PC-9 (cell line): Measurements from ENCODE around the gene ATP1B1. TPM values are rescaled to one million over a fixed set of nuclear protein-coding genes. Genes with fewer than 3 reads are reported as not detected.

Source experiments
- BruUV-seq: library from RNA; stranded (reverse); fragments of 400-500 nt; replicated peaks from 2 replicates; lab custom pipeline; 2021; lab: Mats Ljungman, UMichigan
- CTCF ChIA-PET: fragments of 300-600 bp; sonication (Branson Sonifier 250); formaldehyde crosslinking; loops from one replicate; lab custom pipeline; 2022; ENCODE audit warnings: antibody characterized with exemption; lab: Charles Lee
- POLR2A ChIA-PET: fragments of 300-600 bp; sonication (Branson Sonifier 250); formaldehyde crosslinking; loops from one replicate; lab custom pipeline; 2022; ENCODE audit warnings: antibody characterized with exemption; ENCODE audit not compliant: unreplicated experiment; lab: Charles Lee
- DNase-seq, 2 experiments: peaks; one replicate each; pipeline versions ENCODE4 v3.0.0 to v3.0.0-alpha.2; 2015 to 2022; ENCODE audit warnings: mixed read lengths in 1 of 2
- H2AFZ ChIP-seq: fragments of 200-600 bp; sonication (generic); 2 replicates; pipeline ENCODE4 v1.8.1; 2017; ENCODE audit warnings: antibody characterized with exemption
- H3F3A ChIP-seq: fragments of 200-600 bp; sonication (generic); 2 replicates; pipeline ENCODE4 v1.8.1; 2017; ENCODE audit warnings: antibody characterized with exemption, mild to moderate bottlenecking, low read depth; ENCODE audit not compliant: insufficient read depth
- H3K27ac ChIP-seq: fragments of 200-600 bp; sonication (generic); 2 replicates; pipeline ENCODE4 v1.6.1; 2016; ENCODE audit warnings: mixed run types
- H3K27me3 ChIP-seq: fragments of 200-600 bp; sonication (generic); 2 replicates; pipeline ENCODE4 v1.6.1; 2016; ENCODE audit warnings: low read depth, mixed run types; ENCODE audit not compliant: insufficient read depth
- H3K36me3 ChIP-seq: fragments of 200-600 bp; sonication (generic); 2 replicates; pipeline ENCODE4 v1.6.1; 2016; ENCODE audit warnings: low read depth, mixed run types
- H3K4me1 ChIP-seq: fragments of 200-600 bp; sonication (generic); replicated peaks from 2 replicates; pipeline ENCODE4 v1.6.1; 2016; ENCODE audit warnings: mixed run types; ENCODE audit not compliant: insufficient read depth
- H3K4me2 ChIP-seq: fragments of 200-600 bp; sonication (generic); 2 replicates; pipeline ENCODE4 v1.6.1; 2017; ENCODE audit warnings: mixed run types
- H3K4me3 ChIP-seq: fragments of 200-600 bp; sonication (generic); 2 replicates; pipeline ENCODE4 v1.6.1; 2016; ENCODE audit warnings: mixed run types
- H3K79me2 ChIP-seq: fragments of 200-600 bp; sonication (generic); 2 replicates; pipeline ENCODE4 v1.6.1; 2017; ENCODE audit warnings: low read depth, mixed run types
- H3K9me2 ChIP-seq: fragments of 200-600 bp; sonication (generic); 2 replicates; pipeline ENCODE4 v1.8.1; 2017; ENCODE audit warnings: mild to moderate bottlenecking; ENCODE audit not compliant: insufficient read depth
- H3K9me3 ChIP-seq: fragments of 200-600 bp; sonication (generic); 2 replicates; pipeline ENCODE4 v1.8.1; 2016; ENCODE audit warnings: low read depth; ENCODE audit not compliant: insufficient read depth
- H4K20me1 ChIP-seq: fragments of 200-600 bp; sonication (generic); 2 replicates; pipeline ENCODE4 v1.8.1; 2017; ENCODE audit not compliant: insufficient read depth
- CTCF ChIP-seq: fragments of 200-600 bp; sonication (generic); conservative IDR thresholded peaks from 2 replicates; pipeline ENCODE4 v1.6.1; 2017; ENCODE audit warnings: mixed run types, antibody characterized with exemption, mild to moderate bottlenecking, moderate library complexity
- EZH2 ChIP-seq: fragments of 200-600 bp; sonication (generic); IDR thresholded peaks from 2 replicates; pipeline ENCODE4 v1.8.0; 2017; ENCODE audit warnings: antibody characterized with exemption, low read depth
- intact Hi-C: fragments of 100-400 bp; cut with micrococcal nuclease; formaldehyde crosslinking; loops from one replicate; pipeline ENCODE4 v1.10.0; 2022; ENCODE audit not compliant: unreplicated experiment
- total RNA-seq: library from RNA; stranded (reverse); gene quantifications from 2 replicates; pipeline ENCODE4 v1.2.3, GENCODE V29; 2021

ATP1B1 gene
- total RNA-seq, 1 experiment from 2014 or later, result 110 TPM

GRCh38 chr1:169090308-169090899 lies 16.1 kb upstream of the ATP1B1 start:
- no peaks in the 10 kb centered on the region for H4K20me1 ChIP-seq
- H3K36me3 ChIP-seq, result no peaks in the 10 kb centered on the region
- BruUV-seq, result no TSS peak
- intact Hi-C loops, result no loop called here
- H3K79me2 ChIP-seq, result no peaks in the 10 kb centered on the region
- H3K4me2 ChIP-seq, result no peak overlapping the region
- no peaks in the 10 kb centered on the region for H3F3A ChIP-seq
- no peak overlapping the region for H3K4me3 ChIP-seq
- H2AFZ ChIP-seq, result no peak overlapping the region
- CTCF ChIA-PET, result interaction anchor here (0.7 kb wide), 1 partner anchor 630 kb away, joined by 9 read pairs; no protein-coding TSS in a partner anchor
- no peak overlapping the region for H3K27ac ChIP-seq
- H3K9me2 ChIP-seq, result no peaks in the 10 kb centered on the region
- TF ChIP-seq CTCF, result no peak
- no peak for TF ChIP-seq EZH2
- H3K4me1 ChIP-seq, result 0 out of 2 replicates have a peak, but pooled peaks cover 8% of the 10 kb centered on the region
- DNase-seq, result no peak
- POLR2A ChIA-PET, result interaction anchor here (0.6 kb wide), 1 partner anchor 15 kb away, joined by 3 read pairs; no protein-coding TSS in a partner anchor
- no peaks in the 10 kb centered on the region for H3K9me3 ChIP-seq
- H3K27me3 ChIP-seq, result no peaks in the 10 kb centered on the region

- ChIA-PET CTCF (no interaction called here), POLR2A (interaction anchor here (0.6 kb wide), 1 partner anchor 15 kb away, joined by 3 read pairs; no protein-coding TSS in a partner anchor)
- no peak overlapping the region for H2AFZ ChIP-seq
Observed at GRCh38 chr1:169090900-169091311, 15.6 kb upstream of the ATP1B1 start.

DNA sequence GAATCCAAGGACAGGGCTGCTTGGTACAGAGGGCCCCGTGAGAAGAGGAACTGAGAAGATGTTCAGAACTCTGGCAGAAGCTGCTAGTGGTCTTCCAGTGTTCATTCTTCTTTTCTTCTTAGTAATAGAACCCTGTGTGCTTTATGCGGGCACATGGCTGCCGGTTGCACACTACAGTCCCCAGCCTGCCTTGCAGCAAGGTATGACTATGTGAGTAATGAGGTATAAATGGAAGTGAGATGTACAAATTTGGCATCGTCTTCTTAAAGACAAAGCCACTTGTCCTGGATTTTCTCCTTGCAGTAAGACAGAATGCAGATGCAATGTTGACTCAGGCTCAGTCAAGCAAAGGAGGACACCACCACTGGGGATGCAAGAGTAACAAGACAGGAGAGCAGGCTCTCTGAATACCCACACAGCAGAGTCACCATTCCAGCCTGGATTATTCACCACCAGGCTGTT lies 15.0 kb upstream of the ATP1B1 start:
- H3K4me3 ChIP-seq, result no peak overlapping the region
- ChIA-PET POLR2A (no interaction called here), CTCF (no interaction called here)
- H3K4me2 ChIP-seq, result no peak overlapping the region
- H3K36me3 ChIP-seq, result no peaks in the 10 kb centered on the region
- H3K4me1 ChIP-seq, result 0 out of 2 replicates have a peak, but pooled peaks cover 8% of the 10 kb centered on the region
- no peak for TF ChIP-seq EZH2
- TF ChIP-seq CTCF, result no peak
- H4K20me1 ChIP-seq, result no peaks in the 10 kb centered on the region
- intact Hi-C loops, result no loop called here
- no peak for DNase-seq
- H3K27ac ChIP-seq, result no peak overlapping the region
- no peaks in the 10 kb centered on the region for H3K27me3 ChIP-seq
- no TSS peak for BruUV-seq
- no peaks in the 10 kb centered on the region for H3K9me3 ChIP-seq
- H3F3A ChIP-seq, result no peaks in the 10 kb centered on the region
- no peaks in the 10 kb centered on the region for H3K79me2 ChIP-seq
- H3K9me2 ChIP-seq, result no peaks in the 10 kb centered on the region
- H2AFZ ChIP-seq, result no peak overlapping the region

More at GRCh38 chr1:169090900-169091311, 15.6 kb upstream of the ATP1B1 start:
- intact Hi-C loops, result no loop called here
- BruUV-seq, result no TSS peak
- TF ChIP-seq EZH2 (no peak), CTCF (no peak)
- no peaks in the 10 kb centered on the region for H3K79me2 ChIP-seq
- no peak overlapping the region for H3K4me2 ChIP-seq
- no peaks in the 10 kb centered on the region for H3F3A ChIP-seq
- no peaks in the 10 kb centered on the region for H3K9me2 ChIP-seq
- no peak for DNase-seq
- no peaks in the 10 kb centered on the region for H4K20me1 ChIP-seq
- no peak overlapping the region for H3K4me3 ChIP-seq
- no peak overlapping the region for H3K27ac ChIP-seq
- no peaks in the 10 kb centered on the region for H3K27me3 ChIP-seq
- no peaks in the 10 kb centered on the region for H3K36me3 ChIP-seq
- 0 out of 2 replicates have a peak, but pooled peaks cover 8% of the 10 kb centered on the region for H3K4me1 ChIP-seq
- H3K9me3 ChIP-seq, result no peaks in the 10 kb centered on the region
